Stimulated activated memory B cell treated with anti-CD40 and anti-IgM and Interleukin-4, amounts not matched to agents 10 μg/mL and 1 μg/mL and 100 μg/mL, for 72 hours (primary cell): ENCODE data around the gene KPTN.

Experiments
- ATAC-seq: fragments of 150-1000 bp; cut with Tn5 transposase; 2 replicates; pipeline ENCODE4 v1.10.0; 2021
- H3K27ac Mint-ChIP-seq: one replicate; pipeline ENCODE4 v1.8.0; 2022; ENCODE audit warnings: mild to moderate bottlenecking, mixed read lengths
- H3K27me3 Mint-ChIP-seq: one replicate; pipeline ENCODE4 v1.8.0; 2022; ENCODE audit warnings: mixed read lengths
- H3K36me3 Mint-ChIP-seq: one replicate; pipeline ENCODE4 v1.8.0; 2022; ENCODE audit warnings: mixed read lengths
- H3K4me1 Mint-ChIP-seq: one replicate; pipeline ENCODE4 v1.8.0; 2022; ENCODE audit warnings: mixed read lengths
- H3K4me3 Mint-ChIP-seq: one replicate; pipeline ENCODE4 v1.8.0; 2022; ENCODE audit warnings: mild to moderate bottlenecking, moderate library complexity, mixed read lengths
- H3K9me3 Mint-ChIP-seq: one replicate; pipeline ENCODE4 v1.8.0; 2022; ENCODE audit warnings: mixed read lengths

Gene KPTN

DNA sequence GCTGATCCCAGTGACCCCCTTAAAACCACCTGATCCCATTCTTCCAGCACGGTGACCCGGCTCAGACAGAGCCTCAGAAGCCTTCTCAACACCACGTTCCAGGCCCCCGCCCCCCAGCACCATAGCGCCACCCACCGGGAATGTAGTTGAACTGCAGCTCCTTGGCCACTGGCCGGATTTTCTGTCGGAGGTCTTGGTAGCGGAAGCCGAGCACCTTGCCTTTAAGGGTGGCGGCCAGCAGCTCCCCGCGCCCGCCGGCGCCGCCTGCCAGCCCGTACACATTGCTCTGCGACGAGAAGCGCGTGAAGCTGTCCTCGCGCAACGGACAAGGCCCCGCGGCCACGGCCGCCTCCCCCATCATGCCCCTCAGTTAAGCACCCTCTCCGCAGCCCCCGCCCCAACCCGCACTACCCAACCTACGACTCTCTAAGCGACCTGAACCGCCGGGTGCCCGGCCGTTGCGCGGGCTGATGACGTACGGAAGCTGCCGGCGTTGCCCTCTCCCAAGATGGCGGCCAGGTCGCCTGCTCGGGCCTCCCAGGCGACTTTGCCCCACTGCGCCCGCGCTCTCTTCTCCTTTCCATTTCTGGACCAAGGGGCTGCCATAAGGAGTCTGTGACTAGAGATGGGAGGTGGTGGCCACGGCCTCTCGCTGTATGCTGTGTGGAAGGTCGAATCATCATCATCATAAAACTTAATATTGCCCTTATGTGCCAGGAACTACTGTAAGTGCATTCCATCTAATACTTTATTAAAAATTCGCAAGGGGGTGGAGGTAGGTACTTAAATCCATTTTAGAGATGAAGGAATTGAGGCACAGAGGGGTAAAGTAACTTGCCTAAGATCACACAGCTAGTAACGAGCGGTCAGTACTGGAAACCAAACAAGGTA is at the start of gene KPTN:
TSS of gene KPTN (minus strand) at position 420 of the 891 bp plus-strand sequence. CDS start at position 361, 59 bp downstream.
- peaks cover 46% of the 10 kb centered on the region for H3K4me1 Mint-ChIP-seq
- H3K27me3 Mint-ChIP-seq: no peaks in the 10 kb centered on the region
- H3K36me3 Mint-ChIP-seq: peaks cover 5% of the 10 kb centered on the region
- peak; percentile 90 for ATAC-seq
- no peaks in the 10 kb centered on the region for H3K9me3 Mint-ChIP-seq
- peak within 1 kb of the TSS; percentile 97 for H3K27ac Mint-ChIP-seq
- H3K4me3 Mint-ChIP-seq: peak within 1 kb of the TSS; percentile 97

GRCh38 chr19:47531640-47532387 is 47.8 kb upstream of the KPTN start:
- no peak for ATAC-seq
- H3K27ac Mint-ChIP-seq: no peak overlapping the region
- H3K27me3 Mint-ChIP-seq: peaks cover 39% of the 10 kb centered on the region
- no peak overlapping the region for H3K4me3 Mint-ChIP-seq
- no peaks in the 10 kb centered on the region for H3K36me3 Mint-ChIP-seq
- H3K9me3 Mint-ChIP-seq: peaks cover 4% of the 10 kb centered on the region
- no peaks in the 10 kb centered on the region for H3K4me1 Mint-ChIP-seq

GRCh38 chr19:47529018-47529742 is 45.2 kb upstream of the KPTN start:
- no peaks in the 10 kb centered on the region for H3K9me3 Mint-ChIP-seq
- H3K36me3 Mint-ChIP-seq: no peaks in the 10 kb centered on the region
- no peak overlapping the region for H3K27ac Mint-ChIP-seq

GRCh38 chr19:47526798-47527197 is 42.8 kb upstream of the KPTN start:
- peaks cover 38% of the 10 kb centered on the region for H3K27me3 Mint-ChIP-seq

More at GRCh38 chr19:47529018-47529742, 45.2 kb upstream of the KPTN start:
- no peak overlapping the region for H3K4me3 Mint-ChIP-seq
- no peak for ATAC-seq
- no peaks in the 10 kb centered on the region for H3K4me1 Mint-ChIP-seq
- H3K27me3 Mint-ChIP-seq: peaks cover 33% of the 10 kb centered on the region

GRCh38 chr19:47523473-47523872 is 39.5 kb upstream of the KPTN start:
- no peak for ATAC-seq
- H3K36me3 Mint-ChIP-seq: no peaks in the 10 kb centered on the region
- no peak overlapping the region for H3K27ac Mint-ChIP-seq
- peaks cover 45% of the 10 kb centered on the region for H3K27me3 Mint-ChIP-seq
- no peak overlapping the region for H3K4me3 Mint-ChIP-seq
- H3K9me3 Mint-ChIP-seq: no peaks in the 10 kb centered on the region
- H3K4me1 Mint-ChIP-seq: peaks cover 17% of the 10 kb centered on the region

More at GRCh38 chr19:47526798-47527197, 42.8 kb upstream of the KPTN start:
- no peak for ATAC-seq
- Mint-ChIP-seq H3K36me3 (no peaks in the 10 kb centered on the region), H3K4me1 (peaks cover 3% of the 10 kb centered on the region), H3K9me3 (no peaks in the 10 kb centered on the region), H3K4me3 (no peak overlapping the region), H3K27ac (no peak overlapping the region)

DNA sequence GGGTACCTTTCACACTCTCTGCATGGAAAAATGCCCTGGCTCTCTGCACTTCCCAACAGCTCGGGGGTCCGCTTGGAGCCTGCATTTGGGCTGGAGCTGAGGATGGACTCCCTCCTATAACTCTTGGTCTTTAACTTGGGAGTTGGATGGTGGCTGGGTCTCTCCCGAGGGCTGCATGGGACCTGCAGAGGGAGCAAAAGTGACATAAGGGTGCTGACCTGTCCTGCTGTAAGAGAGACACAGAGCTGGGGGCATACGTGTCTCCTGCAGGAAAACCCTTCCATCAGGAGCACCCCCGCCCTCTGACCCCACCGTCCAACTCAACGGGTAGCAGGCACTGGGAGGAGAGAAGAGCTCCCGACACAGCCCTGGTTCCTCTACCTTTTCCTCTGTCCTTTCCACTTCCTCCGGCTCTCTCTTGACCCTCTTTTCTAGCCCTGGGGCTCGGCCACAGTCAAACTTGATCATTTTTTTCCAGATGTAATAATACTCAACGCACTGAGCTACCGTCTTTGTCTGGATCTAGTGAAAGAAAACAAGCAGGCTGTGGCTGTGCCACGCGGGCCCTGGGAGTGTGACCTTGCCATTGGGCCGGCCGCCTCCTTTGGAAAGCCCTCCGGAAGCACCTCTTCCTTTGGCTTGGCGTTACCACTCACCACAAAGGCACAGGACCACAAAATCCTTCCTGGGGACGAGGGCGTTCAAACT is 37.6 kb upstream of the KPTN start:
- no peak overlapping the region for H3K27ac Mint-ChIP-seq
- no peaks in the 10 kb centered on the region for H3K9me3 Mint-ChIP-seq
- H3K36me3 Mint-ChIP-seq: no peaks in the 10 kb centered on the region
- H3K4me1 Mint-ChIP-seq: peaks cover 31% of the 10 kb centered on the region
- no peak overlapping the region for H3K4me3 Mint-ChIP-seq
- ATAC-seq: no peak
- H3K27me3 Mint-ChIP-seq: peaks cover 45% of the 10 kb centered on the region

GRCh38 chr19:47520839-47521238 is 36.8 kb upstream of the KPTN start:
- Mint-ChIP-seq H3K27me3 (peaks cover 45% of the 10 kb centered on the region), H3K9me3 (no peaks in the 10 kb centered on the region), H3K4me3 (no peak overlapping the region), H3K27ac (no peak overlapping the region), H3K4me1 (peaks cover 36% of the 10 kb centered on the region), H3K36me3 (no peaks in the 10 kb centered on the region)
- ATAC-seq: no peak

DNA sequence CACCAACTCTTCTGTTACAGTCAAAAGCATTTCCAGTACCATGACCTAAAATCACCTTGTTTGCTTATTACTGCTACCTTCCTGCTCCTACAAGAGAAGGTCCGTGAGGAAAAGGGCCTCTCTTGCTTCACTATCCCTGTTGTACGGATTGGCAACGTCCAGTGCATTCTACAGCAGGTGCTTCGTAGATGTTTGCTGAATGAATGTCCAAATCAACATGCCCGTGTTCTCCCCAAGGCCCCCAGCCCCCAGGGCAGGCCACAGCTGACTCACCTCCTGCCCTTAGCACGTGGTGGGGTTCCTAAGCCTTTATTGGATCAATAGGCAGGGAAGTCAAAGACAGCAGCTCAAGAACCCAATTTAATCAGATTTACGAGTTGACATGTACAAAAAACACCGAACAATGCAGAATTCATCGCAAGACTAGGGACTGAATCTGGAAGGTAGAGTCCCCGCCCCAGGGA is 36.4 kb upstream of the KPTN start:
- H3K27me3 Mint-ChIP-seq: peaks cover 45% of the 10 kb centered on the region
- H3K36me3 Mint-ChIP-seq: no peaks in the 10 kb centered on the region
- no peak for ATAC-seq
- no peaks in the 10 kb centered on the region for H3K9me3 Mint-ChIP-seq
- H3K4me3 Mint-ChIP-seq: no peak overlapping the region
- peaks cover 40% of the 10 kb centered on the region for H3K4me1 Mint-ChIP-seq
- H3K27ac Mint-ChIP-seq: no peak overlapping the region

DNA sequence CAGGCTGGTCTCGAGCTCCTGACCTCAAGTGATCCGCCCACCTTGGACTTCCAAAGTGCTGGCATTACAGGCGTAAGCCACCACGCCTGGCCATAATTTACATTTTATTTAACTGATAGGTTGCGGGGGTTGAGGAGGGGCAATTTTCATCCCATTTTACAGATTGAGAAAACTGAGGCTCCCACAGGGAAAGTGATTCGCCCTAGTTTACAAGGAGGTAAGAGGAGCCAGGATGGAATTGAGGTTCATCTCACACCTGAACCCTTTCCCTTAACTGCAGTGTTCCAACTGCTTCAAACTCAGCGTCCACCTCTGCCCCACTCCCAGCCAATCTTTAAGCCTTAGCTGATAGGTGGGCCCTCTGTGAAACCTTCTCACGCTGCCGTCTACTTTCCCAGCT is 34.8 kb upstream of the KPTN start:
- peaks cover 9% of the 10 kb centered on the region for H3K36me3 Mint-ChIP-seq
- ATAC-seq: no peak
- H3K4me3 Mint-ChIP-seq: no peak overlapping the region
- H3K27ac Mint-ChIP-seq: no peak overlapping the region
- peaks cover 39% of the 10 kb centered on the region for H3K27me3 Mint-ChIP-seq
- no peaks in the 10 kb centered on the region for H3K9me3 Mint-ChIP-seq
- H3K4me1 Mint-ChIP-seq: peaks cover 51% of the 10 kb centered on the region

GRCh38 chr19:47518139-47518538 is 34.1 kb upstream of the KPTN start:
- H3K9me3 Mint-ChIP-seq: no peaks in the 10 kb centered on the region
- ATAC-seq: peak; percentile 56
- no peak overlapping the region for H3K27ac Mint-ChIP-seq
- peaks cover 32% of the 10 kb centered on the region for H3K27me3 Mint-ChIP-seq
- peaks cover 58% of the 10 kb centered on the region for H3K4me1 Mint-ChIP-seq
- no peak overlapping the region for H3K4me3 Mint-ChIP-seq
- peaks cover 9% of the 10 kb centered on the region for H3K36me3 Mint-ChIP-seq

GRCh38 chr19:47514869-47515588 is 31.0 kb upstream of the KPTN start, which contains the start of gene NAPA:
Gene NAPA (minus strand): TSS chr19:47515063. CDS start chr19:47514940, 123 bp downstream.
- H3K4me3 Mint-ChIP-seq: peak within 1 kb of the TSS; percentile 99
- H3K27me3 Mint-ChIP-seq: peaks cover 7% of the 10 kb centered on the region
- peaks cover 21% of the 10 kb centered on the region for H3K36me3 Mint-ChIP-seq
- peaks cover 85% of the 10 kb centered on the region for H3K4me1 Mint-ChIP-seq
- H3K27ac Mint-ChIP-seq: peak within 1 kb of the TSS; percentile 99
- no peaks in the 10 kb centered on the region for H3K9me3 Mint-ChIP-seq
- peak; percentile 97 for ATAC-seq

DNA sequence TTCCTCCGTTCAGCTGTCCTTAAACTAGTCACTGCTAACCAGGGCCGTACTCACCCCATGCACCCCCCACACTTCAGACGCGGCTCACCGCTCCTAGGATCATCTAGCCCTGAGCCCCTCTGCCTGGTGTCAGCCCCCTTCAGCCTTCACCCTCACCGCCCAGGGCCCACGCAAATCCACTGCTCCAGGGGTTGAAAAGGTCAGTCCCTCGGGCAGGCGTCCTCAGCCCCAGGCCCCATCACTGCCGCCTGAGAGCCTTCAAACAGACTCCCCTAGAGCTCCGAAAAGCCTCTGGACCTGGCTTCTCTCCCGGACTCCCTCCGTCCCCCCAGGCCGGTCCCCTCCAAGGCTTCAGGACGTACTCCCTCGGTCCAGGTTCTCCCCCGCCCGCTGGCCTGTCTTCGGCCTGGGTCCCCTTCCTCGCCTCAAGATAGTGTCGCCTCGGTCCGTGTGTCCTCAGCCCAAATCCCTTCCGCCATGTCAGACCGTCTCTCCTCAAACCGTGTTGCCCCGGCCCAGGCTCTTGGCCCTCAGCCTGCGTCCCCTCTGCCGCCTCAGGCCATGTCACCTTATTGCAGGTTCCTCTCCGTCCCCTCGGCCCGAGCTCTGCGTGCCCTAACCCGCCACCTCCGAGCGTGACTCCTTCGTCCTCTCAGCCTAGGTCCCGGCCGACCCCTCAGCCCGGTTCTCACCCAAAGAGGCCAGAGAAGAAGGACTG is 30.3 kb upstream of the KPTN start:
- Mint-ChIP-seq H3K27me3 (no peaks in the 10 kb centered on the region), H3K4me1 (peaks cover 85% of the 10 kb centered on the region), H3K27ac (peak overlapping the region; percentile 99), H3K36me3 (peaks cover 21% of the 10 kb centered on the region), H3K9me3 (no peaks in the 10 kb centered on the region), H3K4me3 (peak overlapping the region; percentile 99)
- ATAC-seq: no peak

DNA sequence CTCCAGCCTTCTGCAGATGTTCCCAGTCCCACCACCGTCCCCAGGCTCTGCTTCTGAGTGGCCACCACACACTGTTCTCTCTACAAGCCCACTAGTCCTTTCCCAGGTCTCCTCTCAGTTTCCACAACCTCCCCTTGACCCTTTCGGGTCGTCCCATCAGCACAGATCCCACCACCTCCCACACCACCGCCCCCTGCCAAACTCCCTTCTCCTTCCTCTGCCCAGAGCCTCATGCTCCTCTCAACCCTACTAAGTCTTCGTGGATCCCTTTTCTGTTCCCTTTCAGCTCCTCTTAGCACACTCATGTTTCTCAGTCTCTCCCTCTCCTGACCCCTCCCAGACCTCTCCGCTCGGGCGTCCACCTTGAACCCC is 28.9 kb upstream of the KPTN start:
- peak overlapping the region; percentile 99 for H3K27ac Mint-ChIP-seq
- no peak for ATAC-seq
- no peaks in the 10 kb centered on the region for H3K9me3 Mint-ChIP-seq
- peak overlapping the region; percentile 99 for H3K4me3 Mint-ChIP-seq
- H3K4me1 Mint-ChIP-seq: peaks cover 73% of the 10 kb centered on the region
- no peaks in the 10 kb centered on the region for H3K27me3 Mint-ChIP-seq
- peaks cover 21% of the 10 kb centered on the region for H3K36me3 Mint-ChIP-seq
